Psoas muscle (tissue), 8 donors: ENCODE results near the gene ZNF277. TPM values are rescaled to one million over a fixed set of nuclear protein-coding genes. Genes with fewer than 3 reads are reported as not detected.

Experiments used
- ATAC-seq, 4 donors: fragments of 200-7000 bp; cut with Tn5 transposase; one replicate each; pipeline ENCODE4 v1.9.1; 2020; ENCODE audit warnings: moderate library complexity in 3 of 4, mild to moderate bottlenecking in 2 of 4
- DNase-seq, 2 donors: peaks; one replicate each; pipeline ENCODE4 v3.0.0-alpha.2; 2020
- H3K27ac ChIP-seq: fragments of 200-600 bp; one replicate; pipeline ENCODE4 v1.8.0; 2022
- H3K27me3 ChIP-seq, 3 donors: fragments of 200-600 bp in 1 of 3; one replicate each; pipeline versions ENCODE4 v1.6.1 to v1.8.0; 2013 to 2022; ENCODE audit warnings: low read length in 2 of 3, mild to moderate bottlenecking in 2 of 3, moderate library complexity in 1 of 3; ENCODE audit not compliant: insufficient read depth in 3 of 3
- H3K36me3 ChIP-seq, 2 donors: fragments of 200-600 bp in 1 of 2; one replicate each; pipeline versions ENCODE4 v1.6.1 to v1.8.0; 2013 to 2022; ENCODE audit warnings: low read depth in 1 of 2, mild to moderate bottlenecking in 1 of 2, moderate library complexity in 1 of 2; ENCODE audit not compliant: insufficient read depth in 1 of 2
- H3K4me1 ChIP-seq: fragments of 200-600 bp; one replicate; pipeline ENCODE4 v1.8.0; 2022
- H3K4me3 ChIP-seq: fragments of 200-600 bp; one replicate; pipeline ENCODE4 v1.8.0; 2022; ENCODE audit warnings: mild to moderate bottlenecking
- H3K9me3 ChIP-seq: fragments of 200-600 bp; one replicate; pipeline ENCODE4 v1.8.0; 2022
- CTCF ChIP-seq: fragments of 200-600 bp; IDR thresholded peaks from one replicate; pipeline ENCODE4 v1.8.0; 2022; ENCODE audit warnings: antibody characterized with exemption
- WGBS, 3 donors: extraction: QIAGEN DNeasy Blood & Tissue Kit; methylation state at CpG; one replicate each; pipeline versions ENCODE4 v1.1.6 to v1.1.7; 2013; 5-methylcytosine and 5-hydroxymethylcytosine counted together
- intact Hi-C, 2 donors: fragments of 100-400 bp; cut with DNase I; formaldehyde crosslinking; loops; one replicate each; pipeline versions ENCODE4 v1.11.0 to v1.14.2; 2022
- polyA plus RNA-seq, 3 donors: library from polyadenylated mRNA; stranded (reverse); fragments of 200-250 nt; gene quantifications; one replicate each; pipeline ENCODE4 v1.2.3, GENCODE V29; 2013
- total RNA-seq, 4 donors: library from RNA; stranded (reverse); fragmentation: NEBNext Ultra II Directional in 2 of 4; extraction: Animal tissue kit (Norgen Biotek cat#: 25700) in 2 of 4; gene quantifications; one replicate each; pipeline versions ENCODE4 v1.2.1 to v1.2.4, GENCODE V29; 2021 to 2023
- donor health status: healthy with polysubstance abuse.
- donor health status: DM: no; HTN: no; CAD: no; lungs with moderate emphysema.
- donor health status: Bipolar disorder and iron deficiency.
- donor health status: healthy.
- donor health status: DM: yes; HTN: yes; CAD: no.
- donor health status: DM: no; HTN: no; CAD: no.
- donor health status: DM: no; HTN: no; CAD: no.
- donor health status: DM: yes; HTN: yes; CAD: no.

Gene ZNF277
- total and polyA plus RNA-seq, 7 donors: 6.9 to 16.7 (median 11.6) TPM

- WGBS, 3 donors: 66 to 82% (median 78%) methylated on average over 1 of the region's 1 CpG
Measured at GRCh38 chr7:112183266-112183665, 23.2 kb upstream of the ZNF277 start.

GRCh38 chr7:112184455-112184854 lies 22.0 kb upstream of the ZNF277 start:
- 79 to 87% (median 82%) methylated on average over 2 of the region's 2 CpGs for WGBS, 3 donors
- Histone ChIP-seq H3K9me3 (no peaks in the 10 kb centered on the region), H3K27ac (no peak overlapping the region), H3K36me3 (no peaks in the 10 kb centered on the region), H3K4me1 (peaks cover 53% of the 10 kb centered on the region), H3K27me3 (no peaks in the 10 kb centered on the region), H3K4me3 (no peak overlapping the region)
- intact Hi-C loops: no loop called here
- no peak for DNase-seq
- no peak for ATAC-seq
- no peak for TF ChIP-seq CTCF

More at GRCh38 chr7:112183266-112183665, 23.2 kb upstream of the ZNF277 start:
- peak overlapping the region; percentile 43 for H3K27ac ChIP-seq
- DNase-seq (no peak), ATAC-seq (no peak)
- H3K9me3 ChIP-seq: no peaks in the 10 kb centered on the region
- TF ChIP-seq CTCF: no peak
- H3K4me3 ChIP-seq: no peak overlapping the region
- H3K4me1 ChIP-seq: peaks cover 61% of the 10 kb centered on the region
- no peaks in the 10 kb centered on the region for H3K36me3 ChIP-seq
- intact Hi-C loops: no loop called here
- no peaks in the 10 kb centered on the region for H3K27me3 ChIP-seq

GRCh38 chr7:112185005-112185834 lies 21.3 kb upstream of the ZNF277 start:
- H3K9me3 ChIP-seq: no peaks in the 10 kb centered on the region
- H3K36me3 ChIP-seq: no peaks in the 10 kb centered on the region
- peak overlapping the region; percentile 67 for H3K27ac ChIP-seq
- ATAC-seq: peak; percentile 72 to 83 (median 74)
- no peaks in the 10 kb centered on the region for H3K27me3 ChIP-seq
- WGBS, 3 donors: 46 to 57% (median 48%) methylated on average over 4 of the region's 4 CpGs
- no peak overlapping the region for H3K4me3 ChIP-seq
- no peak for DNase-seq
- no peak for TF ChIP-seq CTCF
- peaks cover 46% of the 10 kb centered on the region for H3K4me1 ChIP-seq
- intact Hi-C loops: no loop called here

GRCh38 chr7:112186300-112186699 lies 20.2 kb upstream of the ZNF277 start:
- intact Hi-C loops: no loop called here
- no peak overlapping the region for H3K4me3 ChIP-seq
- no peak for TF ChIP-seq CTCF
- peak overlapping the region; percentile 67 for H3K27ac ChIP-seq
- 26 to 33% (median 26%) methylated on average over 1 of the region's 1 CpG for WGBS, 3 donors
- peak; percentile 67 to 86 (median 74) for ATAC-seq
- peaks cover 40% of the 10 kb centered on the region for H3K4me1 ChIP-seq
- DNase-seq: no peak
- H3K36me3 ChIP-seq: no peaks in the 10 kb centered on the region
- H3K27me3 ChIP-seq: no peaks in the 10 kb centered on the region
- H3K9me3 ChIP-seq: no peaks in the 10 kb centered on the region

GRCh38 chr7:112188257-112188656 lies 18.2 kb upstream of the ZNF277 start:
- H3K4me3 ChIP-seq: no peak overlapping the region
- no peak for ATAC-seq
- no peaks in the 10 kb centered on the region for H3K9me3 ChIP-seq
- no peaks in the 10 kb centered on the region for H3K36me3 ChIP-seq
- H3K27me3 ChIP-seq: no peaks in the 10 kb centered on the region
- intact Hi-C loops: no loop called here
- DNase-seq: no peak
- 85 to 94% (median 88%) methylated on average over 3 of the region's 3 CpGs for WGBS, 3 donors
- H3K4me1 ChIP-seq: peaks cover 27% of the 10 kb centered on the region
- H3K27ac ChIP-seq: no peak overlapping the region
- no peak for TF ChIP-seq CTCF
